IMR-90 (cell line): Measurements from ENCODE around the gene TTC28.

ENCODE experiments used
- CEBPB ChIP-seq: IDR thresholded peaks from 2 replicates; pipeline ENCODE4 v1.6.1; 2012; ENCODE audit warnings: low read depth, low read length, improper control_type of control experiment
- CTCF ChIP-seq: conservative IDR thresholded peaks from 2 replicates; pipeline ENCODE4 v1.5.1; 2012; ENCODE audit warnings: mild to moderate bottlenecking, low read depth, low read length, improper control_type of control experiment
- MAFK ChIP-seq: IDR thresholded peaks from 2 replicates; pipeline ENCODE4 v1.6.1; 2012; ENCODE audit warnings: low read depth, low read length, improper control_type of control experiment
- MAZ ChIP-seq: IDR thresholded peaks from 2 replicates; pipeline ENCODE4 v1.6.1; 2012; ENCODE audit warnings: low read depth, mild to moderate bottlenecking, low read length, improper control_type of control experiment, moderate library complexity, borderline replicate concordance
- POLR2A ChIP-seq: IDR thresholded peaks from 2 replicates; pipeline ENCODE4 v1.6.1; 2012; ENCODE audit warnings: mild to moderate bottlenecking, low read depth, low read length
- RAD21 ChIP-seq: IDR thresholded peaks from 2 replicates; pipeline ENCODE4 v1.6.1; 2012; ENCODE audit warnings: low read length, improper control_type of control experiment
- SMC3 ChIP-seq: fragments of 150-350 bp; IDR thresholded peaks from 2 replicates; pipeline ENCODE4 v1.6.1; 2016; ENCODE audit warnings: low read depth, mild to moderate bottlenecking, antibody characterized with exemption, low read length, moderate library complexity

- TF ChIP-seq CTCF: no peak
- no peak for TF ChIP-seq SMC3
- no peak for TF ChIP-seq MAFK
- no peak for TF ChIP-seq CEBPB
- TF ChIP-seq POLR2A: no peak
- no peak for TF ChIP-seq MAZ
- no peak for TF ChIP-seq RAD21
These were observed 730.2 kb downstream of the TTC28 start for GRCh38 chr22:27949421-27949820.
